Ishikawa (cell line): ENCODE results near the gene JOSD1.

ENCODE experiments used
- CEBPB ChIP-seq: IDR thresholded peaks from 2 replicates; pipeline ENCODE4 v1.6.1; 2012
- CREB1 ChIP-seq: IDR thresholded peaks from 2 replicates; pipeline ENCODE4 v1.6.1; 2012; ENCODE audit warnings: low read depth
- EGR1 ChIP-seq: IDR thresholded peaks from 2 replicates; pipeline ENCODE4 v1.6.1; 2012
- EP300 ChIP-seq: IDR thresholded peaks from 2 replicates; pipeline ENCODE4 v1.6.1; 2012; ENCODE audit warnings: borderline replicate concordance
- FOXM1 ChIP-seq: IDR thresholded peaks from 2 replicates; pipeline ENCODE4 v1.6.1; 2012; ENCODE audit warnings: low read depth, borderline replicate concordance
- NFIC ChIP-seq: IDR thresholded peaks from 2 replicates; pipeline ENCODE4 v1.6.1; 2012
- RAD21 ChIP-seq: IDR thresholded peaks from 2 replicates; pipeline ENCODE4 v1.6.1; 2012; ENCODE audit warnings: low read depth
- REST ChIP-seq: IDR thresholded peaks from 2 replicates; pipeline ENCODE4 v1.6.1; 2012; ENCODE audit warnings: low read depth, mild to moderate bottlenecking
- TAF1 ChIP-seq: IDR thresholded peaks from 2 replicates; pipeline ENCODE4 v1.6.1; 2012; ENCODE audit warnings: low read depth, mild to moderate bottlenecking
- TCF12 ChIP-seq: IDR thresholded peaks from 2 replicates; pipeline ENCODE4 v1.6.1; 2012; ENCODE audit warnings: low read depth
- TEAD4 ChIP-seq: IDR thresholded peaks from 2 replicates; pipeline ENCODE4 v1.6.1; 2012
- USF1 ChIP-seq: IDR thresholded peaks from 2 replicates; pipeline ENCODE4 v1.6.1; 2012
- YY1 ChIP-seq: IDR thresholded peaks from 2 replicates; pipeline ENCODE4 v1.6.1; 2012; ENCODE audit warnings: low read depth
- ZBTB7A ChIP-seq: IDR thresholded peaks from 2 replicates; pipeline ENCODE4 v1.6.1; 2012; ENCODE audit warnings: low read depth
- TF ChIP-seq, protein P1 (sequence below): IDR thresholded peaks from 2 replicates; pipeline ENCODE4 v1.6.1; 2012

JOSD1 gene

DNA sequence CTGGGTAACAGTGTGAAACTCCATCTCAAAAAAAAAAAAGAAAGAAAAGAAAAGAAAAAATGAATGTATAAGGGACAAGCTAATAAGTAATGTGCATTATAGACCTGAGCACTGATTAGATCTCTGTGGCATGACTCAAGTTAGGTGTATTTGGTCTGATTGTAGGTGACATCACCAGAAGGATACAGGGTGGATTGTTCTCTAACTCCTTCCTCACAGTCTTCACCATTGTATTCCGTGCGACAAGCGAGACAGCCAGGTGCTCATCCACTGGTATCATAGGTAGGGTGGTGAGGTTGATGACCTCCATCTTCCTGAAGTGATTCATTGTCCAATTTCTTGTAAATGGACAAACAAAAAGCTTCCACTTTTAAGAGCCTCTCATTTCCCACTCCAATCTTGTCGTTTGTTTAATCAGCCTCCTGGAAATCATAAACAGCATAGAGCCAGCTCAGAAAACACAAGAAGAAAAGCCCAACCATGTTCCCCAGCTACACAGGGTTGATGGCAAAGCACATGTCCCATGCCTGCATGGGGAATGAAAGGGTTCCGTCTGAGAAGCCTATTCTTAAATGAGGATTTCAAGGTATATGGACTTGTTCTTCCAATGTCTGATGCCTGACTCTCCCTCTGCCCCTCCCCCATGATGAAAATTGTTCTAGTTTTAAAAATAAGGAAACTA is 50.8 kb downstream of the JOSD1 start:
- TF ChIP-seq, protein P1, sequence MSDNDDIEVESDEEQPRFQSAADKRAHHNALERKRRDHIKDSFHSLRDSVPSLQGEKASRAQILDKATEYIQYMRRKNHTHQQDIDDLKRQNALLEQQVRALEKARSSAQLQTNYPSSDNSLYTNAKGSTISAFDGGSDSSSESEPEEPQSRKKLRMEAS: no peak
- no peak for TF ChIP-seq CEBPB
- no peak for TF ChIP-seq NFIC
- TF ChIP-seq YY1: no peak
- no peak for TF ChIP-seq USF1
- TF ChIP-seq EP300: no peak
- TF ChIP-seq TEAD4: no peak
- TF ChIP-seq TAF1: no peak
- no peak for TF ChIP-seq EGR1
- no peak for TF ChIP-seq FOXM1
- TF ChIP-seq CREB1: no peak
- no peak for TF ChIP-seq RAD21
- no peak for TF ChIP-seq REST
- no peak for TF ChIP-seq ZBTB7A
- no peak for TF ChIP-seq TCF12

- TF ChIP-seq CREB1: no peak
- TF ChIP-seq CEBPB: no peak
- no peak for TF ChIP-seq NFIC
- TF ChIP-seq TCF12: no peak
- TF ChIP-seq USF1: no peak
- TF ChIP-seq REST: no peak
- no peak for TF ChIP-seq EGR1
- TF ChIP-seq TEAD4: no peak
- no peak for TF ChIP-seq EP300
- no peak for TF ChIP-seq TAF1
- no peak for TF ChIP-seq RAD21
- TF ChIP-seq, protein P1: no peak
- TF ChIP-seq YY1: no peak
- TF ChIP-seq FOXM1: no peak
- TF ChIP-seq ZBTB7A: no peak
Observed at GRCh38 chr22:38645430-38645829, 55.3 kb downstream of the JOSD1 start.

DNA sequence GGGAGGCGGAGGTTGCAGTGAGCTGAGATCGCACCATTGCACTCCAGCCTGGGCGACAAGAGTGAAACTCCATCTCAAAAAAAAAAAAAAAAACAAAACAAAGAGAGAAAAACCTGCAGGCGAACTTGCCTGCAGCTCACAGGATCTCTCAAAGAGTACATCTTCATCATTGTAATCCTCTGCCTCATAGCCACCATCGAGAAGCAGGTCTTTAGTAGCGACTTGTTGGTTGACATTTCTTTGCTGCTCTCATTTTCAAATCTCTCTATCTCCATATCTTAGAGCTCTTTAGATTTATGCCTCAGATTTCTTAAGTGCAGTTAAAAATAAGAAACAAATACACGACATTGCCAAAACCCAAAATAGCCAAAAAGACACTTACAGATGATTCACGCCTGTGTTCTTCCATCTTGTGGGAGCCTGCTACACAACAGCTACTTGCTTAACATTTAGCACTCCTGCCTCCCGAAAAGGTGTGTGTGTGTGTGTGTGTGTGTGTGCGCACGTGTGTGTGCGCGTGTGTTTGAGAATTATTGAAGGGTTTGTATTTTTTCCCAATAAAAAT is 59.2 kb downstream of the JOSD1 start:
- TF ChIP-seq REST (no peak), FOXM1 (no peak), TEAD4 (no peak), EGR1 (no peak)
- TF ChIP-seq, protein P1: no peak

GRCh38 chr22:38638728-38639127 is 62.0 kb downstream of the JOSD1 start:
- TF ChIP-seq CEBPB: no peak
- TF ChIP-seq TCF12: no peak
- no peak for TF ChIP-seq CREB1
- TF ChIP-seq USF1: no peak
- no peak for TF ChIP-seq NFIC
- TF ChIP-seq REST: no peak
- TF ChIP-seq ZBTB7A: no peak
- TF ChIP-seq FOXM1: no peak
- no peak for TF ChIP-seq EP300
- TF ChIP-seq YY1: no peak
- TF ChIP-seq EGR1: no peak
- no peak for TF ChIP-seq RAD21
- TF ChIP-seq, protein P1: no peak
- no peak for TF ChIP-seq TEAD4
- no peak for TF ChIP-seq TAF1
